WTC11 (cell line): ENCODE results near the gene SHTN1.

Experiments
- CTCF ChIP-seq: fragments of 200-600 bp; IDR thresholded peaks from 2 replicates; pipeline ENCODE4 v1.8.0; 2022; ENCODE audit warnings: antibody characterized with exemption
- E2F4 ChIP-seq: sonication (generic); formaldehyde crosslinking; IDR thresholded peaks from 2 replicates; pipeline ENCODE4 v1.8.1; 2022; ENCODE audit warnings: low read depth, mild to moderate bottlenecking, moderate library complexity, missing genetic modification reagents, borderline replicate concordance
- E2F5 ChIP-seq: sonication (generic); formaldehyde crosslinking; IDR thresholded peaks from 2 replicates; pipeline ENCODE4 v1.8.1; 2022; ENCODE audit warnings: mild to moderate bottlenecking, moderate library complexity, missing genetic modification reagents
- ETV6 ChIP-seq: sonication (generic); formaldehyde crosslinking; IDR thresholded peaks from 2 replicates; pipeline ENCODE4 v1.8.1; 2022; ENCODE audit warnings: mild to moderate bottlenecking, missing genetic modification reagents
- MAX ChIP-seq: sonication (generic); formaldehyde crosslinking; IDR thresholded peaks from 2 replicates; pipeline ENCODE4 v1.8.0; 2022; ENCODE audit warnings: mild to moderate bottlenecking, missing genetic modification reagents
- PRDM15 ChIP-seq: sonication (generic); formaldehyde crosslinking; IDR thresholded peaks from 2 replicates; pipeline ENCODE4 v1.8.0; 2022; ENCODE audit warnings: missing genetic modification reagents
- SMAD3 ChIP-seq: sonication (generic); formaldehyde crosslinking; IDR thresholded peaks from 2 replicates; pipeline ENCODE4 v1.8.0; 2022; ENCODE audit warnings: missing genetic modification reagents, mild to moderate bottlenecking, borderline replicate concordance
- TCF7 ChIP-seq: sonication (generic); formaldehyde crosslinking; IDR thresholded peaks from 2 replicates; pipeline ENCODE4 v1.8.0; 2022; ENCODE audit warnings: mild to moderate bottlenecking, low read depth, missing genetic modification reagents, moderate library complexity

- TF ChIP-seq PRDM15 (CRISPR knock-in tag), result no peak
- no peak for TF ChIP-seq CTCF
- TF ChIP-seq E2F4, result no peak
- TF ChIP-seq MAX (CRISPR knock-in tag), result no peak
- TF ChIP-seq TCF7 (CRISPR knock-in tag), result no peak
- TF ChIP-seq E2F5 (CRISPR knock-in tag), result no peak
- TF ChIP-seq ETV6 (CRISPR knock-in tag), result no peak
- TF ChIP-seq SMAD3 (CRISPR knock-in tag), result no peak
These were observed 87.5 kb downstream of the SHTN1 start for GRCh38 chr10:116917481-116917880.
